HepG2 (cell line): ENCODE results near the gene SULT2B1. TPM values are rescaled to one million over a fixed set of nuclear protein-coding genes. Genes with fewer than 3 reads are reported as not detected.

Source experiments
- ARID3A ChIP-seq: IDR thresholded peaks from 2 replicates; pipeline ENCODE4 v1.6.1; 2012; ENCODE audit warnings: low read depth, low read length, improper control_type of control experiment
- CEBPB ChIP-seq: IDR thresholded peaks from 2 replicates; pipeline ENCODE4 v1.6.1; 2011; ENCODE audit warnings: low read depth, low read length, improper control_type of control experiment, borderline replicate concordance
- E2F5 ChIP-seq: sonication (generic); formaldehyde crosslinking; conservative IDR thresholded peaks from 2 replicates; pipeline ENCODE4 v1.4.0; 2020; ENCODE audit warnings: missing genetic modification reagents
- FOXA1 ChIP-seq, 2 experiments: fragments of 450-650 bp in 1 of 2; sonication (generic) in 1 of 2; formaldehyde crosslinking in 1 of 2; IDR thresholded peaks; 2 replicates each; pipeline versions ENCODE4 v1.4.0 to v1.6.1; 2016 to 2020; ENCODE audit warnings: missing genetic modification reagents in 1 of 2
- MIER2 ChIP-seq: IDR thresholded peaks from 2 replicates; pipeline ENCODE4 v1.6.1; 2016; ENCODE audit warnings: missing biosample characterization, missing genetic modification reagents
- MLLT10 ChIP-seq: sonication (generic); formaldehyde crosslinking; IDR thresholded peaks from 2 replicates; pipeline ENCODE4 v1.4.0; 2020; ENCODE audit warnings: missing genetic modification reagents
- MTF1 ChIP-seq: sonication (generic); formaldehyde crosslinking; IDR thresholded peaks from 2 replicates; pipeline ENCODE4 v1.5.0; 2020; ENCODE audit warnings: missing genetic modification reagents
- MZF1 ChIP-seq: sonication (generic); formaldehyde crosslinking; IDR thresholded peaks from 2 replicates; pipeline ENCODE4 v1.8.1; 2023; ENCODE audit warnings: mild to moderate bottlenecking, missing genetic modification reagents, borderline replicate concordance
- NBN ChIP-seq: fragments of 450-650 bp; conservative IDR thresholded peaks from 2 replicates; pipeline ENCODE4 v1.6.1; 2017
- NRL ChIP-seq: sonication (generic); formaldehyde crosslinking; IDR thresholded peaks from 2 replicates; pipeline ENCODE4 v1.5.0; 2020; ENCODE audit warnings: missing genetic modification reagents, mild to moderate bottlenecking, moderate library complexity, borderline replicate concordance
- SNAPC5 ChIP-seq: sonication (generic); formaldehyde crosslinking; IDR thresholded peaks from 2 replicates; pipeline ENCODE4 v1.8.1; 2023; ENCODE audit warnings: mild to moderate bottlenecking, missing genetic modification reagents, borderline replicate concordance
- SP4 ChIP-seq: sonication (generic); formaldehyde crosslinking; IDR thresholded peaks from 2 replicates; pipeline ENCODE4 v1.8.1; 2023; ENCODE audit warnings: mild to moderate bottlenecking, missing genetic modification reagents
- ZKSCAN5 ChIP-seq: sonication (generic); formaldehyde crosslinking; IDR thresholded peaks from 2 replicates; pipeline ENCODE4 v1.5.1; 2020; ENCODE audit warnings: mild to moderate bottlenecking, missing genetic modification reagents
- ZNF142 ChIP-seq: sonication (generic); formaldehyde crosslinking; IDR thresholded peaks from 2 replicates; pipeline ENCODE4 v1.4.0; 2020; ENCODE audit warnings: missing genetic modification reagents
- ZNF296 ChIP-seq: sonication (generic); formaldehyde crosslinking; conservative IDR thresholded peaks from 2 replicates; pipeline ENCODE4 v1.5.0; 2020; ENCODE audit warnings: mild to moderate bottlenecking, missing genetic modification reagents
- ZNF607 ChIP-seq: sonication (generic); formaldehyde crosslinking; IDR thresholded peaks from 2 replicates; pipeline ENCODE4 v1.5.1; 2020; ENCODE audit warnings: missing genetic modification reagents, mild to moderate bottlenecking, borderline replicate concordance
- ZNF800 ChIP-seq: sonication (generic); formaldehyde crosslinking; IDR thresholded peaks from 2 replicates; pipeline ENCODE4 v1.4.0; 2020; ENCODE audit warnings: missing genetic modification reagents
- ZSCAN31 ChIP-seq: sonication (generic); formaldehyde crosslinking; IDR thresholded peaks from 2 replicates; pipeline ENCODE4 v1.5.0; 2020; ENCODE audit warnings: low read depth, mild to moderate bottlenecking, missing genetic modification reagents
- polyA plus RNA-seq, 8 experiments: library from polyadenylated mRNA; depleted of rRNA in 3 of 8; stranded (reverse) in 7 of 8; unstranded in 1 of 8; fragments of >200 nt; fragmentation: Illumina TruSeq in 4 of 8; extraction: Trizol in 4 of 8; gene quantifications; 2 replicates each; pipeline versions ENCODE4 v1.2.1 to v1.2.3, GENCODE V29; 2011 to 2016; ENCODE audit warnings: low read depth in 4 of 8, missing spikeins in 1 of 8, mixed read lengths in 1 of 8; ENCODE audit not compliant: insufficient read depth in 1 of 8
- total RNA-seq, 5 experiments: library from RNA; depleted of rRNA; stranded (reverse); fragments of >200 nt; fragmentation: Illumina TruSeq; extraction: Trizol; gene quantifications; 2 replicates each; pipeline ENCODE4 v1.2.3, GENCODE V29; 2016; ENCODE audit warnings: low read depth in 1 of 5

SULT2B1 gene
- total and polyA plus RNA-seq, 2 of the 13 experiments (the other 11 are each of a cell fraction or from before 2014, with no cell fraction given), result 0.13 TPM; not detected in 1

GRCh38 chr19:48634424-48635262 is 82.7 kb downstream of the SULT2B1 start (continued):
- TF ChIP-seq ZNF142 (CRISPR knock-in tag) (peak; percentile 66; the same call in 1 of the 2 replicates), ZNF607 (peak; percentile 83; the same call in 1 of the 2 replicates), CEBPB (no peak), MIER2 (CRISPR knock-in tag) (no peak), ARID3A (no peak), FOXA1 (IDR thresholded peaks at IDR 0.05) (no peak), FOXA1 (CRISPR knock-in tag; IDR thresholded peaks at IDR 0.05) (no peak), SNAPC5 (CRISPR knock-in tag) (no peak), NBN (no peak), ZSCAN31 (CRISPR knock-in tag) (peak; percentile 40; the same call in 1 of the 2 replicates), SP4 (CRISPR knock-in tag) (peak; percentile 79), ZNF296 (CRISPR knock-in tag) (no peak), MZF1 (CRISPR knock-in tag) (no peak), ZNF800 (CRISPR knock-in tag) (0 out of 2 replicates have a peak, but pooled peaks have one; percentile 24), MTF1 (CRISPR knock-in tag) (no peak), NRL (CRISPR knock-in tag) (no peak; the same call in 1 of the 2 replicates), ZKSCAN5 (no peak), MLLT10 (CRISPR knock-in tag) (no peak), E2F5 (CRISPR knock-in tag) (peak; percentile 57; the same call in 1 of the 2 replicates)
